Colon (tissue), 2 donors: ENCODE measurements around the gene COL11A1.

Experiments
- FAIRE-seq: peaks from 2 replicates; lab custom pipeline; 2012; peaks lifted over from hg19 to GRCh38; lab: Jason Lieb, UNC
- donor health status: control.
- donor health status: control.

Gene COL11A1

DNA sequence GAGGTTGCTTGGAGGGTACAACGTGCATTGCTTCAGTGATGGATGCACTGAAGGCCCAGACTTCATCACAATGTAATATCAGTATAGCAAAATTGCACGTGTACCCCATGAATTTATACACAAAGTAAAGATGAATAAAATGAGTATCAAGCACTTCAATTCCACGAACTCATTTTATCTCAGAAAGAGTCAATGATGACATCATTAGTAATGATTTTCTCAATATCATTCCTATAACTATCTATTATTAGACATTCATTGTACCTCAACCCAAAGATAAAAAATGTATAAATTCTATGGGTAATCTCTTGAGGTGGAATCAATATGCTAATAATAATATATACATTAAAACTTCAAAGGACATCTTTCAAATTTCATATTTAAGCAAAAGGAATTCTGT is 208.4 kb downstream of the COL11A1 start:
- peak; percentile 41 for FAIRE-seq

DNA sequence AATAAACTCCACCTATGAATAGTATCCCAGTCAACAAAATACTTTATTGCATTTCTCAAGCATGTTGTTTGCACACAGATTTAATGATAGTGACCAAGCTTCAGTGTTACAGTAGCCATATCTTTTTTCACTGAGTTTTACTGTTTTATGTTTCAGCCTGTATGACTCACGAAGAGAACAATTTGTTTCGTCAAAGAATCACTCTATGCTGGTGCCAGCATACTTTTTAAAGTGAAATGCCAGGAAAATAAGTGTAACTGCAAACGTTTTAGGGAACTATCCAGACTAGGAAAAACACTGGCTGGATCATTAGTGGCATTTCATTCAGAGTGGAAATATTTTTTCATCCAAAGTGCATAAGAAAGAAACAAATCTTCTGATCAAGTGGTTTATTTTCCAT is 210.8 kb downstream of the COL11A1 start:
- FAIRE-seq: no peak

DNA sequence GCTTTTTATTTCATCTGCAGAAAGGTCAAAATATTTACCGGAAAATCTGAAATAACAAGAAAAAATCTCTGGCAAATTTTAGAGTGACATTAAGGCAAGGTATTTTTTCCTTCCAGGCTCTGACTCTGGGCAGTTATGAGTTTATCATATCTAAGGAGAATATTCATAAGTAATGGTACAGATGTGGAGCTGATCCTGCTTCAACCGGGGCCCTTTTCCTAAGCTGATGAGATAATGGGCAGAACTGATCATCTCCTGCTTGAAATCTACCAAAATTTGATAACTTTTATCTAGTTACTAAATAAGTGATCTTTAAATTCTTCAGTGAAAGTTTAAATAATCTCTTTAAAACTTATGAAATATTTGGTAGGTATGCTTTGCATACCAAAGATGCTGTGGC is 211.6 kb downstream of the COL11A1 start:
- peak; percentile 10 for FAIRE-seq

DNA sequence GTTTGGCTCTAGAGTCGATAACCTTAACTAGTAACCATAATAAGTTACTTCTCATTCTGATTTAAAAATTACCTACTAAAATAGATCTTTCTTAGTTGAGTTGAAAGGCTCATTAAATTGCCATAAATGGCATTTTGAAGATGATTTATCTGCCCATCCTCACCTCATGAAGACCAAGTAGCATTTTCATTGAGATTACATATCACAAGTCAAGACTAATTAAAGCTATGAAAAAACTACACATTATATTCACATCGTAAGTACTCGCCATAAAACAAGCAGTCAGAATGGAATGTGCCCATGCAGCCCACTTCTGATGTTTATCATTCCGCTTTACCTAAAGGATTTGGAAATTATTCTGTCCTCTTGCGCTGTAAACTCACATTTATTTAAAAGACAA is 212.0 kb downstream of the COL11A1 start:
- no peak for FAIRE-seq

DNA sequence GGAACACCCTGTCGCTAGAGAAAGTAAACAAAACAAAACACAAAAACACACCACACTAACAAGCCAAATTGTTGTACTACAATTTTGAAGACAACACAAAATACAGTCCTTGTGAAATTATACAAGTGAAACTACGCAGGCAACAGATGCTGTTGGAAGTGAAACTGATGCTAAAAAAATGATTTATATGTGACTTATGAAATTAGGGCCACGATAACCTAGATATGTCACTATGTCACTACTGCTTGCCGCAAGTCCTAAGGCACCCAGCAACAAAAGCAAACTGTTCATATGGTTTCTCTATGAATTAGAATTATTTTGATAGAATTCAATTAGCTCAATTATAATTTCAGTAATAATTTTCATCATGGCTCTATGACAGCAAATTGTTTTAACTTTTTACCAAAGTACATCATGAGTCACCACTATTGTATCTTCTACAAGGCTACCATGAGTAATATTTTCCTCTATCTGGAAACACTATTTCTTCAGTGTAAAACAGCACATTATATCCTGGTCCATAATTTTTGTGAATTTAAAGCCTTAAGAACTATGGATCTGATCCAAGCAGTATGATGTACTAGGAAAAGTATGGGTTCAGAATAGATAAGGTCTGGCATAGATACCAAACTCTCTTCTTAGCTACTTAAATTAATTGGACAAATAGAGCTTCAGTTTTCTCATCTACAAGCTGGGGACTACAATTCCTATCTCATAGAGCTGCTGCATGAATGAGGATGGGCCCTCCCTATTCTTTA is 216.3 kb downstream of the COL11A1 start:
- FAIRE-seq: no peak

DNA sequence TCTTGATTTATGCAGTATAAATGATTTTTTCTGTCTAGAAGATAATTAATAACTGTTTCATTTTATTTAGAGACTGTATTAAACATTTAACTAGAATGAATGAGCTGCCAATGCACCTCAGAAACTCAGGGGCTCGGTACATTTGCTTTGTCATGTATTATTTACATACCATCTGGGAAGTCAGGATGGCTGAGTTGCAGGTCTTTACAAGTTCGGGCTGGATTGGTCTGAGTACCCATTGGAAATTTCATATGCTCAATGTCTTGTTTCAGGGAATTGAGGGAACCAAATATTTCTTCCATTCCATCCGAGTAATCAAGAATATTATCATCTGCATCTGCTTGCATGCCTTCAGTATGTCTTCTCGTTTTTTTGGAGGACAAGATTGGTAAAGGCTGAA is 221.7 kb downstream of the COL11A1 start:
- FAIRE-seq: no peak

DNA sequence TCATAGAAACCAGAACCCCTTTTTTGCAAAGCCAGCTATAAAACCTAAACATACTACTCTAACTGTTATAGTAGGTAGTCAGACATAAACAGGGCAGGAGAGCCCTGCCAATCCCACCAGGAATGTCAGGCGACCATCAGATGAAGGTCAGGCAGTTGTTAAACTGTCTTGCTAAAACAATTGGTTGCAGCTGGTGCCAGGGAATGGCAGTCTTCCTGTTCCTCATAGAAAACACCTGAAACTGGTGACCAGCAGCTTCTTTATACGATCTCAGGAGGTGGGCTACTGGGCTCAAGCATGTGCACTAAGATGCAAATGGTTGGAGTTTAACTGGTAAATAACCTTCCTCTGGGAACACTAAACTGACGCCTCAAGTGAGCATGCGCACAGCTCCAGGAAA is 224.1 kb downstream of the COL11A1 start:
- no peak for FAIRE-seq

DNA sequence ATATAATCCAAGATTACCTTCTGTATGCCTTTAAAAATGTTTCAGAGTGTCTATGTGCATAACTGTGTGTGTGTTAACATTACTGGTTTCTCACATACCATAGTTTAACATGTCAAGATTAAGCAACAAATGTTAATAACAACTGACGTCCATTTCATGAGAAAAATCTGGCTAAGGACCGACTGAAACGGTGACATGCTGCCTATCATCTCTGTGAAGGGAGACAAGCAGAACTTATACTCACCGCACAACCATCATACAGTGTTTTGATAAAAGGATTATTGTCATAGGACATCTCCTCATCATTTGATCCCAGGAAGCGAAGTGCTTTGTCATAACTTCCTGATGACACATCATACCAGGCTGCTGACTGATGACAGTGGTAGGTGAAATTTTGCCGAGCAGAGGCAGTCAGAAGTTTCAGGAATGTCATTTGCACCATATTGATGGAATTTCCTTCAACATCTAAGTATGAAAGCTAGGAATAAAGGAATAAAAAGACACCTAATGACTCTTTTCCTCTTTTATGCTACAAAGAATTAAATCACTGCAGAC is 228.8 kb downstream of the COL11A1 start:
- FAIRE-seq: no peak

DNA sequence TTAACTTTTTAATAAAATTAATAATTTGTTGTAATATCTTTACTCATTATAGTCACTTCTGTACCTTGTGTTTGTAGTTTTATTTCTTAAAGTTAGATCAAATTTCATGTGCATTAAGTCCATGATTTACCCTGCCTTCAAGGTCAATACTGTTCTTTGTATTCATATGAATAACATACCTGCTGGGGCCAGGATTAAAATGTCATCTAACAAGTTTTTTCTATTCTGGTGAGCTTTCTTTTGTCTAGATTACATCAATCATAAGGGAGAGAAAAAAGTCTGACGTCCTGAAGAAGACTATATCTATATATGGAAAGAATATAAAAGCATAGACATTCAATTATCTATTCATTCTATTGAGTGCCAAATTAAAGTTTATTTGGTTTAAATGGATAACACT is 232.6 kb downstream of the COL11A1 start:
- FAIRE-seq: peak; percentile 21

DNA sequence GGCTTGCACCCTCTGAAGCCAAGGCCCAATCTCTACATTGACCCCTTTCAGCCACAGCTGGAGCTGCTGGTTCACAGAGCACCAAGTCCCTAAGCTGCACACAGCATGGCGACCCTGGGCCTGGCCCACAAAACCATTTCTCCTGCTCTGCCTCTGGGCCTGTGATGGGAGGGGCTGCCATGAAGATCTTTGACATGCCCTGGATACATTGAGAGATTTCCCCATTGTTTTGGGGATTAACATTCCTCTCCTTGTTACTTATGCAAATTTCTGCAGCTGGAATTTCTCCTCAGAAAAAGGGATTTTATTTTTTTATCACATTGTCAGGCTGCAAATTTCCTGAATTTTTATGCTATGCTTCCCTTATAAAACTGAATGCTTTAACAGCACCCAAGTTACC is 235.8 kb downstream of the COL11A1 start:
- FAIRE-seq: no peak

DNA sequence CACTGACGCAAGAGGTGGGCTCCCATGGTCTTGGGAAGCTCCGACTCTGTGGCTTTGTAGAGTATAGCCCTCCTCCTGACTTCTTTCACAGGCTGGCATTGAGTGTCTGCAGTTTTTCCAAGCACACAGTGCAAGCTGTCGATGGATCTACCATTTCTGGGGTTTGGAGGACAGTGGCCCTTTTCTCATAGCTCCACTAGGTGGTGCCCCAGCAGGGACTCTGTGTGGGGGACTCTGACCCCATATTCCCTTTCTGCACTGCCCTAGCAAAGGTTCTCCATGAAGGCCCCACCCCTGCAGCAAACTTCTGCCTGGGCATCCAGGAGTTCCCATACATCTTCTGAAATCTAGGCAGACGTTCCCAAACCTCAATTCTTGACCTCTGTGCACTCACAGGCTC is 236.2 kb downstream of the COL11A1 start:
- no peak for FAIRE-seq

DNA sequence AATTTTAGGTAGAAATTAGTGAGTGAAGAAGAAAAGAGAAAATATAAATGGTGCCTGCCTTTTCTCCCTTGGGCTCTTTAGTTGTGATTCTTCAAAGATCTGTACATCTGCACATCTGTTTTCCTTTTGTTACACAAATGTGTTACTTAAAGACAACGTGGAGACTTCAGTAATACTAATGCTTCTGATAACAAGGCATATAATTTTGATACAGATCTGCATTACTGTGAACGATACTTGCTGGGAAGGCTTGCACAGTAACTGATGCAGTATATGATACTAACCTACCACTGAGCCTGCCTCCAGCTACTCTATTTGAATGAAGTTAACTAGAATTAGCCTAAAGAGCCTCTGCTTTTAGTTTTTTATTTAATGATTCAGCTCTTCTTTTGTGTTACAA is 244.6 kb downstream of the COL11A1 start:
- FAIRE-seq: no peak

DNA sequence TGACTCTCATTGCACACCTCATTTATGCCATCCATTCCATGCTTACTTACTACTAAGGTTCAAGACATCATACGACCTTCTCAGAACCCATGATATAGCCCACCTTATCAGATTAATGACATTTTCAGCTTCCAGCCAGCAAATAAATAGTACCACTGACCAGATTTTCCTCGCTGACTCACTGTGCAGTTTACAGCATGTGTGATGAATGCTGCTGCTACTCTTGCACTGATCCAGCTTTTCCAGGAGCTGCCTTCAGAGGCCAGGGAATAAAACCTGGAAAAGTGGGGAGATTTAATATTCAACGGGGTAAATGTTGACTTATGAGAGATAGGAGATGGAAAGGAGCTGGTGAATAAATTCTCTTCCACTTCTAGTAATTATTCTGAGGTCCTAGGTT is 247.1 kb downstream of the COL11A1 start:
- no peak for FAIRE-seq

DNA sequence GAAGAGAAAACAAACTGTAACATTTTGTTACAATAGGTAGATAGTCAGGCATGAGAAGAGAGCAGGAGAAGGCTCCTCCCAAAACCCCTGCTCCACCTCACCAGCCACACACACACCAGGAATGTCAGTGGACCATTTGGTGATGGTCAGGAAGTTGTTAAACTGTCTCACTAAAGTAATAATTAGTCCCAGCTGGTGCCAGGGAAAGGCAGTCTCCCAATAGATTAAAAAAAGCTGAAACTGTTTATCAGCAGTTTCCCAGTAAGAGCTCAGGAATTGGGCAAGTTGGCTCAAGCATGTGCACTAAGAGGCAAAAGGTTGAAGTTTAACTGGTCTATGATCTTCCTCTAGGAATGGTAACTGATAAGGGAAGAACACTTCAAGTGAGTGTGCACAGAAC is 249.6 kb downstream of the COL11A1 start:
- no peak for FAIRE-seq

DNA sequence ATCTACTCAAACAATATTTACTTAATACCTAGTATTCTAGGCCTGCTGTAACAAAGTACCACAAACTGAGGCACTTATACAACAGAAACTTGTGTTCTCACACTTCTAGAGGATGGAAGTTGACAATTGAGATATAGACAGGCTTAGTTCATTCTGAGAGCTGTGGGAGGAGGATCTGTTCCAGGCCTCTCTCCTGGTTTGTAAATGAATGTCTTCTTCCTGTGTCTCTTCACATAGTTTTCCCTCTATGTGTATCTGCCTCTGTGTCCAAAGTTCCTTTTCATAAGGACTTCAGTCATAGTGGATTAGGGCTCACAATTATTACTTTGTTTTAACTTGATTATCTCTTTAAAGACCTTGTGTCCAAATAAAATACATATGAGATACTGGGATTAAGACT is 251.1 kb downstream of the COL11A1 start:
- FAIRE-seq: no peak

DNA sequence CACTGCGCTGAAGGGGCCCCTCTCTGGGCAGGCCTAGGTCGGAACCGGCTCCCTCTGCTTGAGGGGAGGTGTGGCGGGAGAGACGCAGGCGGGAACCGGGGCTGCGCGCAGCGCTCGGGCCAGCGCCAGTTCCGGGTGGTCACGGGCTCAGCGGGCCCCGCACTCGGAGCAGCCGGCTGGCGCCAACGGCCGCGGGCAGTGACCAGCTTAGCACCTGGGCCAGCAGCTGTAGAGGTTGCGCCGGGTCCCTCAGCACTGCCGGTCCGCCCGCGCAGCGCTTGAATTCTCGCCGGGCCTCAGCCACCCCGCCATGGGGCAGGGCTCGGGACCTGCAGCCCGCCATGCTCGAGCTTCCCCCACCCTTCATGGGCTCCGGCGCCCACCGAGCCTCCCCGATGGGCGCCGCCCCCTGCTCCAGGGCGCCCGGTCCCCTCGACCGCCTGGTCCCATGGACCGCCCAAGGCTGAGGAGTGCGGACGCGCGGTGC is 254.6 kb downstream of the COL11A1 start:
- no peak for FAIRE-seq

DNA sequence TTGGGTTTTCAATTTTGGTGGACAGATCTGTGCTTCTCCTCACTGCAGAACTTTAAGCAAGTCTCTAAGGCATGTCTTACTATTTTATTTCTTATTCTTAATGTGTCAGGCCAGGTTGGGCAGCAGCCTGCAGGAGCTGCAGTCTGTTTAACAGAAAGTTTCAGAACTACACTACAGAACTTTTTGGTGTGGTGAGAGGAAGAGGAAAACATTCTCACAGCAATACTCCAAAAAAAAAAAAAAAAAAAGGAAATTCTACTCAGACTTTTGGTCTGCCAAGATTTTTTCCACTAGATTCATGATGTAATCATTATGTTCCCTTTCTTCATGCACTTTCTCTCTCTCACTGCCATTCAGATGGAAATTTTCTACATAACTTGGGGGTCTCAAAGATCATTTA is 255.2 kb downstream of the COL11A1 start:
- no peak for FAIRE-seq

DNA sequence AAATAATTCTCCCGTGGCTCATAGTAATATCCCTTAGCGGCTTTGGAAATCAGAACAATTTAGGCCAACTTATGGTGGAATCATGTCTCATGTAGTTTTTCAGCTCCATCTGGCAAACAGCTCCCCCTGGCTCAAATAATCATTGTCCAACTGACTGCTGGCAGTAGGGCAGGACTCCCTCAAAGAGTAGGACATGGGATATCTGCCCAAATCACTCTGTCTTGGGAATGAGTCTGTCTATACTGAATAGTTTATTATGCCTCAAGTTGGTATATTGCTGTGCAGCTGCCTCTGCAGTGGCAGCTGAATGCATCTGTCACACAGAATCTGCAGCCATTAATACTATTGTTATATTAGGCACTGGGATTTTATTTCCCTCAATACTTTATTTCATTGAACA is 255.7 kb downstream of the COL11A1 start:
- FAIRE-seq: no peak

DNA sequence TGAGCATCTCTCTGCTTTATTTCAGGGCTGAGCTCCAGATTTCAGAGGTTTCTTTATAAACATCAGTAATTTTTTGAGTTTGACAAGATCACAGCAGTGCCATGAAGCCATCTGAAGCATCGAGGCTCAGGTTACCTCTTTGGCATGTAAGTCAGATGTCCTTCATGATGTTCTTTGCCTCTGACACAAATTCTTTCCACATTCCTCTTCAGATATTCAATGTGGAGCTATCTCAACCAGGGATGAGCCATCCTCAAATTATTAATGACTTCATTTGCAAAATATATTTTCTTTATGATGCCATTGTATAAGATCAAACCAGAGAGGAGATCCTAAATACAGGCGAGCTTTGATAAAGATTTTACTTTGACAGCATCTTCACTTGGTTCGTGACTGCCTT is 256.7 kb downstream of the COL11A1 start:
- no peak for FAIRE-seq

DNA sequence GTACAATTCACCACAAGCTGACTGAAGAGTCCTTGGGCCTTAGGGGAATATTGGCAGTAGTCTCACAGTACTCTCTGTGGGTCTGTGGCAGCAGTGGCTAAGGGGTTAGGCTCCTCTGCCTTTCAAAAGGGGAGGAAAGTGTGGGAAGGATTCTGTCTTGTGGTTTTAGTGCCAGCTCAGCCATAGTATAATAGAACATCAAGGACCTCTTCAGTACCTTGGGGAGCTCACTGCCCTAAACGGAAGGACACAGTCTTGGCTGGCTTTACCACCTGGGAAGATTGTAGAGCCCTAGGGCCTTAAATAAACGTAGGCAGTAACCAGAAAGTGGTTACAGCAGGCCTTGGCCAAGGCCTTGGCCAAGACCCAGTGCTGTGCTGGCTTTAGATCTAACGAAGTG is 265.7 kb downstream of the COL11A1 start:
- FAIRE-seq: no peak

DNA sequence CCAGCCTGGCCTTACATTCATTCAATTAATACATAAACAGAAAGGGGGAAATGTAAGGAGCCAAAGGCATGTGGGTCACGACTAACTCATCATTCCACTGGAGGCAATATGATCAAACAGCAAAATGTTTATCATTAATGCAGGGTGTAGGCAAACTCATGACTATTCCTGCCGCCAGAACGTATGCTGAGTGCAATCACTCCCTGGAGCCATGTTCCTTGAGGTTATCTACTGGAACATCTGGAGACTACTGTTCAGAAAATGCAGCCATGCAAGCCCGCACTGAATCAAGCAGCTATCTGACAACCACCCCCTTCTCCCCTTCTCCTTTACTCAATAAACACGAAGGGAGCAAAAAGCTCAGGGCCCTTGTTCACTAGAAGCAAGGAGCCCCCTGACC is 267.6 kb downstream of the COL11A1 start:
- FAIRE-seq: no peak

DNA sequence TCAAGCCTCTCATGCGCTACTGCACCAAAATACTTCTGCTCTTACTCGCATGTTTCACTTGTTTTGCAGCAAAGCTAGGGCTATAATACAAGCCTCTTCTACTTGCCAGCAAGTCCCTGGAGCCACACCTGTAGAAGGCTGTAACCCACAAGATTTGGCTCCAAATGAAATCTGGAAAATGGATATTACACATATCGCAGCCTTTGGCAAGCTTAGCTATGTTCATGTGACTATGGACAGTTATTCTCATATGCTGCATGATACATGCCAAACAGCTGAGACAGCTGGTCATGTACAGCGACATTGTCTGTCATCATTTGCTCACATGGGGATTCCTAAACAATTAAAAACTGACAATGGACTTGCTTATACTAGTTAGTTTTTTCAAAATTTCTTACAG is 270.3 kb downstream of the COL11A1 start:
- FAIRE-seq: no peak

DNA sequence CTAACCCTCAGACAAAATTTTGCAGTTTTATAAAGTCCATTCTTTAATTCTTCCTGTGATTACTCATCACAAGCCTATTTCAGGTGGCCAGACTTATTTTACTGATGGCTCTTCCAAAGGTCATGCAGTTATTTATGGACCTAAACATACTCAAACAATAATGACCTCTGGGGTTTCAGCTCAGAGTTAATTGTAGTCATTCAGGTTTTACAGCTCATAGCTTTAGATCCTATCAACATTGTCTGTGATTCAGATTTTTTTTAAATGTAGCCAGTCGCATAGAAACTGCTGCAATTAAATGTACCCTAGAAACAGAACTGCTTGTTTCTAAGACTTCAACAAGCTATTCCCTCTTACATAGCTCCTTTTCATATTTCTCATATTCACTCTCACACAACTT is 270.8 kb downstream of the COL11A1 start:
- no peak for FAIRE-seq

DNA sequence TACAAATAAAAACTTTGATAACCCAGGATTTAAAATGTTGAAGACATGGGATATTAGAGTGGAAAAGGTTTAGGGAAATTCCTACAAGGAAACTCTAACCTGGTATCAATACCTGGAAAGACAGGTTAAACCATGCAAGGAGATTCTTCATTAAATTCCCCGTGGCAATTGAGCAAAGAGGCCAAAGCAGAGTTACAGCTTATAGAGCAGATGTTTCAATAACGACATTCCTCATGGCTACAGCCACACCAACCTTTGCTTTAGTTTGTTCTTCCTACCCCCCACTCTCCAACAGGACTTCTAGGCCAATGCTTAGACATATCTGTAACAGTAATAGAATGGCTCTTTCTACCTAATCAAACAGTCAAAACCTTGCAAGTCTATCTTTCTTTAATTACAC is 271.3 kb downstream of the COL11A1 start:
- FAIRE-seq: no peak
